OCI-LY1 (cell line): ENCODE data around the gene ELP2.
A peak's percentile ranks its signal among the peaks of the same experiment; 100 is the strongest.

ENCODE experiments used
- H2AFZ ChIP-seq: fragments of 200-600 bp; sonication (generic), shearing (Covaris generic); 2 replicates; pipeline ENCODE4 v1.6.0; 2014; ENCODE audit warnings: antibody characterized with exemption, mild to moderate bottlenecking, low read length
- H3F3A ChIP-seq: fragments of 200-600 bp; sonication (generic), shearing (Covaris generic); 2 replicates; pipeline ENCODE4 v1.6.0; 2014; ENCODE audit warnings: mild to moderate bottlenecking, antibody characterized with exemption, low read length, moderate library complexity; ENCODE audit not compliant: insufficient read depth
- H3K27ac ChIP-seq: fragments of 200-600 bp; sonication (generic); 2 replicates; pipeline ENCODE4 v1.5.1; 2014; ENCODE audit warnings: low read length, mixed run types, mild to moderate bottlenecking, low read depth; ENCODE audit not compliant: poor library complexity, severe bottlenecking
- H3K27me3 ChIP-seq: fragments of 200-600 bp; sonication (generic); 2 replicates; pipeline ENCODE4 v1.6.0; 2014; ENCODE audit warnings: antibody characterized with exemption, mild to moderate bottlenecking, low read length, moderate library complexity; ENCODE audit not compliant: insufficient read depth
- H3K36me3 ChIP-seq: fragments of 200-600 bp; sonication (generic); 2 replicates; pipeline ENCODE4 v1.6.1; 2014; ENCODE audit warnings: mild to moderate bottlenecking, antibody characterized with exemption, low read length, moderate library complexity, mixed read lengths; ENCODE audit not compliant: insufficient read depth
- H3K4me1 ChIP-seq: fragments of 200-600 bp; sonication (generic); 2 replicates; pipeline ENCODE4 v1.5.1; 2014; ENCODE audit warnings: mild to moderate bottlenecking, low read length, moderate library complexity; ENCODE audit not compliant: insufficient read depth, severe bottlenecking
- H3K4me2 ChIP-seq: fragments of 200-600 bp; sonication (generic), shearing (Covaris generic); 2 replicates; pipeline ENCODE4 v1.6.1; 2014; ENCODE audit warnings: low read length
- H3K4me3 ChIP-seq: fragments of 200-600 bp; sonication (generic); 2 replicates; pipeline ENCODE4 v1.5.1; 2014; ENCODE audit warnings: low read length, low read depth, mild to moderate bottlenecking, mixed read lengths; ENCODE audit not compliant: poor library complexity, severe bottlenecking
- H3K79me2 ChIP-seq: fragments of 200-600 bp; shearing (Covaris generic); 2 replicates; pipeline ENCODE4 v1.6.1; 2016; ENCODE audit warnings: mixed run types, low read length, mixed read lengths; ENCODE audit not compliant: insufficient read depth
- H3K9ac ChIP-seq: fragments of 200-600 bp; sonication (generic), shearing (Covaris generic); 2 replicates; pipeline ENCODE4 v1.6.1; 2014; ENCODE audit warnings: mild to moderate bottlenecking, low read length, mixed read lengths
- H3K9me2 ChIP-seq: fragments of 200-600 bp; sonication (generic), shearing (Covaris generic); 2 replicates; pipeline ENCODE4 v1.6.1; 2014; ENCODE audit warnings: low read depth, mild to moderate bottlenecking, low read length, mixed read lengths
- H3K9me3 ChIP-seq: fragments of 200-600 bp; shearing (Covaris generic); 2 replicates; pipeline ENCODE4 v1.6.1; 2014; ENCODE audit warnings: low read length, mixed read lengths
- H4K20me1 ChIP-seq: fragments of 200-600 bp; sonication (generic), shearing (Covaris generic); 2 replicates; pipeline ENCODE4 v1.6.0; 2016; ENCODE audit warnings: mild to moderate bottlenecking, low read length; ENCODE audit not compliant: insufficient read depth
- CTCF ChIP-seq: fragments of 200-600 bp; sonication (generic), shearing (Covaris generic); IDR thresholded peaks from 2 replicates; pipeline ENCODE4 v1.5.1; 2017; ENCODE audit warnings: mild to moderate bottlenecking, antibody characterized with exemption, low read length, moderate library complexity, mixed read lengths
- EZH2 ChIP-seq: fragments of 200-600 bp; sonication (generic), shearing (Covaris generic); IDR thresholded peaks from 2 replicates; pipeline ENCODE4 v1.8.0; 2017; ENCODE audit warnings: borderline replicate concordance, mixed run types, mild to moderate bottlenecking, antibody characterized with exemption, low read length, moderate library complexity, mixed read lengths

ELP2 gene

GRCh38 chr18:36186461-36187192, 56.9 kb downstream of the ELP2 start:
- Histone ChIP-seq H3K79me2 (no peaks in the 10 kb centered on the region), H3K27me3 (peaks cover 5% of the 10 kb centered on the region; the same call in 1 of the 2 replicates), H3K36me3 (no peaks in the 10 kb centered on the region), H3K9me2 (no peaks in the 10 kb centered on the region), H3K27ac (no peak overlapping the region), H3K4me3 (peak overlapping the region; percentile 59), H3K9me3 (no peaks in the 10 kb centered on the region), H3K4me1 (peaks cover 21% of the 10 kb centered on the region), H3F3A (no peaks in the 10 kb centered on the region), H2AFZ (no peak overlapping the region), H3K9ac (peak overlapping the region; percentile 30; the same call in 1 of the 2 replicates), H3K4me2 (peak overlapping the region; percentile 85), H4K20me1 (no peaks in the 10 kb centered on the region)
- TF ChIP-seq CTCF (no peak), EZH2 (no peak)

GRCh38 chr18:36187193-36187825, 57.6 kb downstream of the ELP2 start, which contains the start of gene MOCOS:
Gene MOCOS (plus strand): TSS chr18:36187497. CDS start chr18:36187540, 43 bp downstream.
- Histone ChIP-seq H3K9me3 (no peaks in the 10 kb centered on the region), H3K79me2 (no peaks in the 10 kb centered on the region), H3K27ac (no peak within 1 kb of the TSS), H3K36me3 (no peaks in the 10 kb centered on the region), H3F3A (no peaks in the 10 kb centered on the region), H3K4me2 (peak within 1 kb of the TSS; percentile 85), H4K20me1 (no peaks in the 10 kb centered on the region), H3K9ac (peak within 1 kb of the TSS; percentile 30; the same call in 1 of the 2 replicates), H3K4me3 (peak within 1 kb of the TSS; percentile 59), H3K27me3 (peaks cover 5% of the 10 kb centered on the region; the same call in 1 of the 2 replicates), H3K4me1 (peaks cover 21% of the 10 kb centered on the region), H3K9me2 (no peaks in the 10 kb centered on the region), H2AFZ (no peak within 1 kb of the TSS)
- TF ChIP-seq CTCF (no peak), EZH2 (no peak)

- Histone ChIP-seq H3K9me2 (no peaks in the 10 kb centered on the region), H3F3A (no peaks in the 10 kb centered on the region), H3K4me1 (peaks cover 21% of the 10 kb centered on the region), H4K20me1 (no peaks in the 10 kb centered on the region), H3K4me3 (peak overlapping the region; percentile 59), H3K79me2 (no peaks in the 10 kb centered on the region), H3K27ac (no peak overlapping the region), H3K27me3 (peaks cover 5% of the 10 kb centered on the region; the same call in 1 of the 2 replicates), H3K9ac (no peak overlapping the region), H3K4me2 (peak overlapping the region; percentile 85), H3K9me3 (no peaks in the 10 kb centered on the region), H2AFZ (no peak overlapping the region), H3K36me3 (no peaks in the 10 kb centered on the region)
- no peak for TF ChIP-seq EZH2
- TF ChIP-seq CTCF, result no peak
Measured at GRCh38 chr18:36187826-36188721, 58.4 kb downstream of the ELP2 start.
